Left renal cortex interstitium (tissue), 4 donors: Measurements from ENCODE around the gene SUCNR1. TPM values are rescaled to one million over a fixed set of nuclear protein-coding genes. Genes with fewer than 3 reads are reported as not detected.

Source experiments
- DNase-seq, 4 donors: peaks; one replicate each; pipeline ENCODE4 v3.0.0-alpha.2; 2013; ENCODE audit warnings: low read depth in 4 of 4, low spot score in 2 of 4, missing footprints in 1 of 4
- polyA plus RNA-seq, 4 donors: library from polyadenylated mRNA; unstranded; fragments of 120-200 nt; gene quantifications; one replicate each; pipeline ENCODE4 v1.2.1, GENCODE V29; 2013; ENCODE audit not compliant: insufficient read length in 4 of 4

The SUCNR1 gene
- polyA plus RNA-seq, 4 donors = 4.0 to 14.9 (median 9.2) TPM

- DNase-seq = no peak
Measured at GRCh38 chr3:151931171-151931570, 57.7 kb downstream of the SUCNR1 start.

- no peak for DNase-seq
Measured at GRCh38 chr3:151933234-151933853, 59.9 kb downstream of the SUCNR1 start.

Other genes starting within 250 kb of the SUCNR1 start
- gene AADACL2, start 139.7 kb upstream of the SUCNR1 start, polyA plus RNA-seq = not detected
- gene AADAC, start 59.5 kb upstream of the SUCNR1 start, polyA plus RNA-seq = 1 to 10 TPM in 1 of 4 donors, under 1 TPM in 2, not detected in 1; 0.17 to 1.9 (median 0.17) TPM